H9 (cell line): Measurements from ENCODE around the gene ERN1. TPM values are rescaled to one million over a fixed set of nuclear protein-coding genes. Genes with fewer than 3 reads are reported as not detected.

Source experiments
- DNase-seq: peaks from one replicate; pipeline ENCODE4 v3.0.0-alpha.2; 2017
- H2AFZ ChIP-seq: one replicate; pipeline ENCODE4 v1.6.1; 2013; ENCODE audit warnings: mild to moderate bottlenecking, low read length, control low read depth, moderate library complexity
- H2AK5ac ChIP-seq: 2 replicates; pipeline ENCODE4 v1.6.1; 2013; ENCODE audit warnings: low read length, control low read depth, mixed read lengths; ENCODE audit not compliant: insufficient read length
- H2BK120ac ChIP-seq: one replicate; pipeline ENCODE4 v1.6.1; 2013; ENCODE audit warnings: low read depth, mild to moderate bottlenecking, low read length, control low read depth, inconsistent platforms; ENCODE audit not compliant: poor library complexity, severe bottlenecking
- H2BK12ac ChIP-seq: 2 replicates; pipeline ENCODE4 v1.6.1; 2013; ENCODE audit warnings: low read length, control low read depth, mixed read lengths, low read depth; ENCODE audit not compliant: insufficient read length
- H2BK15ac ChIP-seq: 2 replicates; pipeline ENCODE4 v1.6.1; 2013; ENCODE audit warnings: low read depth, low read length, control low read depth
- H2BK20ac ChIP-seq: one replicate; pipeline ENCODE4 v1.6.1; 2013; ENCODE audit warnings: low read depth, mild to moderate bottlenecking, low read length, control low read depth, inconsistent platforms; ENCODE audit not compliant: poor library complexity, severe bottlenecking
- H2BK5ac ChIP-seq: 2 replicates; pipeline ENCODE4 v1.6.1; 2013; ENCODE audit warnings: low read length, control low read depth, mixed read lengths; ENCODE audit not compliant: insufficient read length
- H3K14ac ChIP-seq: 2 replicates; pipeline ENCODE4 v1.6.1; 2013; ENCODE audit warnings: low read length, control low read depth; ENCODE audit not compliant: insufficient read depth
- H3K18ac ChIP-seq: 2 replicates; pipeline ENCODE4 v1.6.1; 2013; ENCODE audit warnings: low read depth, mild to moderate bottlenecking, mixed read lengths, low read length, control low read depth; ENCODE audit not compliant: insufficient read length
- H3K23ac ChIP-seq: 2 replicates; pipeline ENCODE4 v1.6.1; 2013; ENCODE audit warnings: low read length, control low read depth, mixed read lengths, low read depth; ENCODE audit not compliant: insufficient read length
- H3K23me2 ChIP-seq: 2 replicates; pipeline ENCODE4 v1.6.1; 2013; ENCODE audit warnings: low read depth, mild to moderate bottlenecking, mixed read lengths, low read length, control low read depth; ENCODE audit not compliant: insufficient read length, poor library complexity, severe bottlenecking
- H3K27ac ChIP-seq: 2 replicates; pipeline ENCODE4 v1.5.1; 2013; ENCODE audit warnings: low read length, control low read depth, mixed read lengths, low read depth; ENCODE audit not compliant: insufficient read length
- H3K27me3 ChIP-seq: 2 replicates; pipeline ENCODE4 v1.6.1; 2013; ENCODE audit warnings: low read length, control low read depth, inconsistent platforms; ENCODE audit not compliant: insufficient read depth
- H3K4ac ChIP-seq: 2 replicates; pipeline ENCODE4 v1.6.1; 2013; ENCODE audit warnings: low read depth, mild to moderate bottlenecking, control low read depth, inconsistent platforms, low read length, moderate library complexity
- H3K4me1 ChIP-seq: 2 replicates; pipeline ENCODE4 v1.6.1; 2013; ENCODE audit warnings: low read length, control low read depth, inconsistent platforms; ENCODE audit not compliant: insufficient read depth
- H3K4me2 ChIP-seq: 2 replicates; pipeline ENCODE4 v1.6.1; 2013; ENCODE audit warnings: low read length, control low read depth, mixed read lengths; ENCODE audit not compliant: insufficient read length, insufficient read depth
- H3K56ac ChIP-seq: 2 replicates; pipeline ENCODE4 v1.6.1; 2013; ENCODE audit warnings: low read depth, mild to moderate bottlenecking, mixed read lengths, low read length, control low read depth; ENCODE audit not compliant: insufficient read length
- H3K79me1 ChIP-seq: 2 replicates; pipeline ENCODE4 v1.6.1; 2013; ENCODE audit warnings: low read depth, mild to moderate bottlenecking, moderate library complexity, low read length, control low read depth, inconsistent platforms; ENCODE audit not compliant: insufficient read depth, poor library complexity, severe bottlenecking
- H3K79me2 ChIP-seq: 2 replicates; pipeline ENCODE4 v1.6.1; 2013; ENCODE audit warnings: low read length, control low read depth, inconsistent platforms; ENCODE audit not compliant: insufficient read depth
- H3K9ac ChIP-seq: 2 replicates; pipeline ENCODE4 v1.6.1; 2013; ENCODE audit warnings: low read length, control low read depth, mixed read lengths; ENCODE audit not compliant: insufficient read length; ENCODE audit errors: extremely low read depth
- H3K9me3 ChIP-seq: one replicate; pipeline ENCODE4 v1.6.1; 2013; ENCODE audit warnings: low read depth, low read length, inconsistent platforms; ENCODE audit not compliant: control insufficient read depth
- H3T11ph ChIP-seq: one replicate; pipeline ENCODE4 v1.6.1; 2013; ENCODE audit warnings: mild to moderate bottlenecking, low read length, control low read depth, inconsistent platforms
- H4K20me1 ChIP-seq: one replicate; pipeline ENCODE4 v1.6.1; 2013; ENCODE audit not compliant: control insufficient read depth, insufficient read length, insufficient read depth
- H4K5ac ChIP-seq: 2 replicates; pipeline ENCODE4 v1.6.1; 2013; ENCODE audit warnings: low read depth, mild to moderate bottlenecking, mixed read lengths, low read length, control low read depth; ENCODE audit not compliant: insufficient read length
- H4K8ac ChIP-seq: replicated peaks from 2 replicates; pipeline ENCODE4 v1.6.1; 2013; ENCODE audit warnings: low read length, control low read depth, mixed read lengths, low read depth; ENCODE audit not compliant: insufficient read length
- H4K91ac ChIP-seq: 2 replicates; pipeline ENCODE4 v1.6.1; 2013; ENCODE audit warnings: low read depth, mild to moderate bottlenecking, moderate library complexity, mixed read lengths, low read length, control low read depth; ENCODE audit not compliant: insufficient read length
- H3K27ac Mint-ChIP-seq, 3 experiments: 2 replicates in 2 of 3; 3 replicates in 1 of 3; pipeline ENCODE4 v1.8.0; 2020 to 2021; ENCODE audit warnings: mixed read lengths in 3 of 3, mild to moderate bottlenecking in 1 of 3, moderate library complexity in 1 of 3
- H3K27me3 Mint-ChIP-seq: 2 replicates; pipeline ENCODE4 v1.8.0; 2021; ENCODE audit warnings: low read depth, mild to moderate bottlenecking, moderate library complexity, mixed read lengths
- H3K36me3 Mint-ChIP-seq, 3 experiments: 2 replicates in 2 of 3; 3 replicates in 1 of 3; pipeline ENCODE4 v1.8.0; 2020 to 2021; ENCODE audit warnings: low read depth in 3 of 3, mixed read lengths in 3 of 3; ENCODE audit not compliant: insufficient read depth in 1 of 3
- H3K4me1 Mint-ChIP-seq, 2 experiments: 2 replicates each; pipeline ENCODE4 v1.8.0; 2020; ENCODE audit warnings: mixed read lengths in 2 of 2
- H3K4me3 Mint-ChIP-seq, 2 experiments: 2 replicates in 1 of 2; 3 replicates in 1 of 2; pipeline ENCODE4 v1.8.0; 2020 to 2021; ENCODE audit warnings: mild to moderate bottlenecking in 2 of 2, mixed read lengths in 2 of 2, moderate library complexity in 1 of 2
- H3K9me3 Mint-ChIP-seq, 2 experiments: 2 replicates in 1 of 2; 3 replicates in 1 of 2; pipeline ENCODE4 v1.8.0; 2020; ENCODE audit warnings: mild to moderate bottlenecking in 2 of 2, mixed read lengths in 2 of 2, moderate library complexity in 1 of 2
- CTCF ChIP-seq: fragments of 200-600 bp; sonication (generic); conservative IDR thresholded peaks from 3 replicates; pipeline ENCODE4 v1.8.0; 2021; ENCODE audit warnings: antibody characterized with exemption, mild to moderate bottlenecking
- WGBS: extraction: QIAGEN DNeasy Blood & Tissue Kit; methylation state at CpG from one replicate; pipeline ENCODE4 v1.1.7; 2013; ENCODE audit warnings: missing lambda C conversion rate, low lambda C conversion rate, mixed read lengths; ENCODE audit not compliant: insufficient read length; ENCODE audit errors: extremely low coverage; 5-methylcytosine and 5-hydroxymethylcytosine counted together
- total RNA-seq: library from RNA; stranded (reverse); gene quantifications from 2 replicates; pipeline ENCODE4 v1.2.1, GENCODE V29; 2021

The ERN1 gene
- total RNA-seq, 1 experiment from 2014 or later: 5.0 TPM

- Histone ChIP-seq H3K23me2 (no peaks in the 10 kb centered on the region), H3K18ac (no peak overlapping the region), H3K9ac (no peak overlapping the region), H2BK12ac (no peak overlapping the region), H4K5ac (no peak overlapping the region), H2BK5ac (no peak overlapping the region), H3K14ac (no peak overlapping the region), H2BK120ac (no peak overlapping the region), H3K27ac (no peak overlapping the region), H2AK5ac (no peak overlapping the region), H3T11ph (no peak overlapping the region), H3K4me1 (0 out of 2 replicates have a peak, but pooled peaks cover 3% of the 10 kb centered on the region), H3K79me2 (no peaks in the 10 kb centered on the region), H3K23ac (no peak overlapping the region), H3K56ac (no peak overlapping the region), H4K20me1 (no peaks in the 10 kb centered on the region), H4K8ac (no peak overlapping the region), H3K27me3 (no peaks in the 10 kb centered on the region; the same call in 1 of the 2 replicates), H3K4ac (no peak overlapping the region), H4K91ac (no peak overlapping the region), H3K4me2 (no peak overlapping the region), H2BK15ac (no peak overlapping the region), H2BK20ac (no peak overlapping the region), H2AFZ (no peak overlapping the region), H3K9me3 (no peaks in the 10 kb centered on the region), H3K79me1 (no peaks in the 10 kb centered on the region)
- no peak for TF ChIP-seq CTCF
- H3K4me3 Mint-ChIP-seq: no peak overlapping the region
- no peaks in the 10 kb centered on the region for H3K9me3 Mint-ChIP-seq
- no peak for DNase-seq
- no peak overlapping the region for H3K27ac Mint-ChIP-seq
- WGBS: no CpG with 5 or more reads among the region's 5 CpGs
- peaks cover 33% of the 10 kb centered on the region for H3K27me3 Mint-ChIP-seq
- no peaks in the 10 kb centered on the region for H3K36me3 Mint-ChIP-seq
- peaks cover 8 to 10% of the 10 kb centered on the region in 2 experiments for H3K4me1 Mint-ChIP-seq
Observed at GRCh38 chr17:64131606-64132270, 1.8 kb upstream of the ERN1 start.
